Fibroblast of mammary gland (primary cell): Measurements from ENCODE around the gene PPP2R2D.
"Not testable (repeated sequence)": the region's sequence is repeated elsewhere in the genome, so short reads cannot be mapped to it uniquely, and the experiment has no call there.

Experiments used
- DNase-seq: peaks from one replicate; pipeline ENCODE4 v3.0.0-alpha.2; 2010; ENCODE audit warnings: low read depth
- H3K4me3 ChIP-seq: 2 replicates; pipeline ENCODE4 v1.5.1; 2011; ENCODE audit warnings: low read depth, mild to moderate bottlenecking, low read length, moderate library complexity; ENCODE audit not compliant: control insufficient read depth
- CTCF ChIP-seq: conservative IDR thresholded peaks from 2 replicates; pipeline ENCODE4 v1.5.1; 2011; ENCODE audit warnings: low read depth, low read length, inconsistent platforms; ENCODE audit not compliant: control insufficient read depth, insufficient read depth

The PPP2R2D gene

GRCh38 chr10:131944976-131945695 lies 44.3 kb downstream of the PPP2R2D start:
- no peak overlapping the region for H3K4me3 ChIP-seq
- no peak for DNase-seq
- TF ChIP-seq CTCF, result no peak

GRCh38 chr10:131946321-131946751 lies 45.5 kb downstream of the PPP2R2D start:
- peak; percentile 88 for DNase-seq
- H3K4me3 ChIP-seq, result no peak overlapping the region
- no peak for TF ChIP-seq CTCF

- no peak for DNase-seq
- no peak overlapping the region for H3K4me3 ChIP-seq
- no peak for TF ChIP-seq CTCF
These were observed 46.1 kb downstream of the PPP2R2D start for GRCh38 chr10:131946880-131947279.

- no peak overlapping the region for H3K4me3 ChIP-seq
- DNase-seq, result peak; percentile 63
- TF ChIP-seq CTCF, result no peak
These were observed 47.0 kb downstream of the PPP2R2D start for GRCh38 chr10:131947631-131948347.

GRCh38 chr10:131948501-131948900 lies 47.7 kb downstream of the PPP2R2D start:
- H3K4me3 ChIP-seq, result no peak overlapping the region
- TF ChIP-seq CTCF, result no peak
- no peak for DNase-seq

GRCh38 chr10:131949041-131949862 lies 48.4 kb downstream of the PPP2R2D start:
- no peak for TF ChIP-seq CTCF
- peak; percentile 73 for DNase-seq
- no peak overlapping the region for H3K4me3 ChIP-seq

- not testable (repeated sequence) for H3K4me3 ChIP-seq
- peak; percentile 48 for DNase-seq
These were observed 49.1 kb downstream of the PPP2R2D start for GRCh38 chr10:131949908-131950307.
